ENCODE measurements around the gene RBM44.
"Not testable (repeated sequence)": the region's sequence is repeated elsewhere in the genome, so short reads cannot be mapped to it uniquely, and the experiment has no call there.

The RBM44 gene

DNA sequence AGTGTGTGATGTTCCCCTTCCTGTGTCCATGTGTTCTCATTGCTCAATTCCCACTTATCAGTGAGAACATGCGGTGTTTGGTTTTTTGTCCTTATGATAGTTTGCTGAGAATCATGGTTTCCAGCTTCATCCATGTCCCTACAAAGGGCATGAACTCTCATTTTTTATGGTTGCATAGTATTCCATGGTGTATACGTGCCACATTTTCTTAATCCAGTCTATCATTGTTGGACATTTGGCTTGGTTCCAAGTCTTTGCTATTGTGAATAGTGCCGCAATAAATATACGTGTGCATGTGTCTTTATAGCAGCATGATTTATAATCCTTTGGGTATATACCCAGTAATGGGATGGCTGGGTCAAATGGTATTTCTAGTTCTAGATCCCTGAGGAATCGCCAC is 14.9 kb upstream of the RBM44 start:
- not testable (repeated sequence) for DNase-seq

DNA sequence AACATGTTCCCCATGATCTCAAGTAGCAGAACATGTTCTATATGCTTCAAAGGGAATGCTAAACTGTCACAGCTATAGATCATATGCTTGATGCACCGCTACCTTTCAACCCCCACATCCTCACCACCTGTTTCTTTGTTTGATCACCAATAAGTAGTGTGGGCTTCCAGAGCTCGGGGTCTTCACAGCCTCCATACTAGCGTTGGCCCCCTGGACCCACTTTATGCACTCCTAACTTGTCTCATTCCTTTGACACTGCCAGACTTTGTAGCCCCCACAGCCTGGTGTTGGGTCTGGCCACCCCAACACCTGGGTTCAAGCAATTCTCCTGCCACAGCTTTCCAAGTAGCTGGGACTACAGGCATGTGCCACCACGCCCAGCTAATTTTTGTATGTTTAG is 11.6 kb upstream of the RBM44 start:
- no peak for DNase-seq

GRCh38 chr2:237790353-237790752 is 8.2 kb upstream of the RBM44 start:
- no peak for DNase-seq

DNA sequence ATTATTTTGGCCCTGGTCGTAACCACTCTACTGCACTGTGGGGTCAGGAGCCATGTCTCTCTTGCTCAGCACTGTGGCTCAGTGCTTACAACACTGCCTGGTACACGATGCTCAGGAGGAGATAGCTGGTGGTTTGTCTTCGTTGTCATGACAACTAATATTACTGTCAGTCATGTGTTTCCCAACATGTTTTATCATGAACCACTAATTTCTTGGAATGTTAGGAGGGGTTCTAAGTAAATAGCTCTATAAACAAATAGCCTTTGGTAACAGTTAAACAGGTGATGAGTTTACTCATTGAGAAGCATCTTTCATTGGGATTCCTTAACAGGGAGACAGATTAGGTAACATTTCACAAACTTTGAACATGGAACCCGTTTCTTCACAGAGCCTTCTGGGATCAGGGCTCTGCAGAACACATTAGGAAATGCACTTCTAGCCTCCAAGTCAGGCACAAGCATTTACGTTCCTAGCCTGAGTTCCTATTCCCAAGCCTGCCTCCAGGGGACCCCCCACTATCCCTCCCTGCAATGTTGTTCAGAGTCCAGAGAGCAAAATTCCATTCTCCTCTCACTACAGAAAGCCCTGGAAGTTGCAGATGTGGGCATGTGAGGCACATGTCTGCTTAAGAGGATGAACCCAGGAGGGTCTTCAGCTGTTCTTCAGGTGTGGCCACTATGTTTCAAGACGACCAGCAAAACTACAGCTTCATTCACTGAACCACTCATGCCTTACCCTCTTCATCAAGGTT is 6.4 kb upstream of the RBM44 start:
- no peak for DNase-seq

DNA sequence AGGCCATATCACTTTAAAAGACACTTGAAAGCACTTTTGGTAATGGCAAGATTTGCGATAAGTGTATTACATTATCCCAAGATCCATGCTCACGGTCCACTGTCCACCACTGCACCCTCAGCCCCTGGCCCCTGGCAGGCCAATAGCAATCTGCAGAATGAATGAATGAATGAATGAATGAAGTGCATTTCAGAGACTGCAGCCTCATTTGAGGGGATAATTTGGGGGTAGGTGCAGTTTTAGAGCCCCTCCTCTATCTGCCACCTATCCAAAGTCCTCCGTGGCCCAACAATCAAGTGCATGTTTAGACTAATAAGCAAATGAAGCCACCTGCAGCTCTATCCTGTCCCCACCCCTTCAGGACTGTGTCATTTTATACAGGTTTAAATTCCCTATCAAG is 1.3 kb upstream of the RBM44 start:
- no peak for DNase-seq

DNA sequence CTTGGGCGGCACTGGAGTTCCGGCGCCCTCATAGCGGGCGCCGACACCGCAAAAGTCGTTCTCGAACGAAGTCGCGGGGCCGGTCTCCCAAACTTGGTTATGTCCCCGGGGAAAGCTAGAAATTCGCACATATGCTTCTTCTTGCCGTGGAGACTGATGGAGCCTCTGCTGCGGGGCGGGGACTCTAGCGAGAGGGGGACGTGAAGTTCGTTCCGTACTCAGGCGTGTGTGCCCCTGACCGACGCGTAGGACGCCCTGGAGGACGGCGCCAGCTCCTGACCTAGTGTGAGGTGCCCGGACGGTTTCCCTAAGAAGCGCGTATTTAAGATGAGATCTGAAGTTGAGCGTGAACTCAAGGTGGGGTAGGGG is 465 bp downstream of the RBM44 start:
- no peak for DNase-seq

DNA sequence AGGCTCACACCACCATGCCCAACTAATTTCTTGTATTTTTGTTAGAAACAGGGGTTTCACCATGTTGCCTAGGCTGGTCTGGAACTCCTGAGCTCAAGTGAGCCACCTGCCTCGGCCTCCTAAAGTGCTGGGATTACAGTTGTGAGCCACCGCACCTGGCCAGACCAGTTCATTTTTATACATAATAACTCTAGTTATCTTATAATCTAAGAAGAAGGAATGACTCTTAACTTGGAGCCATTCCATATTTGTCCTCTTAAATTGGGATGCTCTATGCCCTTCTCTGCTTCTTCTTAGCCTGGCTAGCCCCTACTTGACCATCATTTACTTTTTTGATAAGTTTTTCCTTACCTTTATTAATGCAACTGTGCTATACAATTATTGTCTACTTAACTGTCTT is 2.9 kb downstream of the RBM44 start:
- DNase-seq, result no peak

DNA sequence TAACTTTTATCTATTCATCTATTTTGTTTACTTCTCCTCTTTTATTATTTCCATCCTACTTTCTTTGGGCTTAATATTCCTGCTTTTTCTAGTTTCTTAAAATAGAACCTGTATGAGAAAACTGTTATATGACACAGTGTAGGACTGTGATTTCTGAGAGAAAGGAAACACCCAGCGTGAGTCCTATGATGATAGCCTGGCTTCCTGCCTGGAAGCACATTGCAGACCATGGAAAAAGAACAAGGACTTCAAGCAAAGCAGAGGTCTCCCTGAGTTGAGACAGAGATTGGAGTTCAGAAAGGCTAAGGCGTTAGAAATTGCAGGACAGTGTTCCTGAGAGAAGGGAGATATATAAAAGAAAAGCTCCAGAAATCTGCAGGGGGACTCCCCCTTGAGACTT is 7.8 kb downstream of the RBM44 start:
- no peak for DNase-seq

- DNase-seq, result no peak
Measured at GRCh38 chr2:237815637-237816036, 17.1 kb downstream of the RBM44 start.

- DNase-seq, result no peak
Measured at GRCh38 chr2:237816531-237816930, 18.0 kb downstream of the RBM44 start.

DNA sequence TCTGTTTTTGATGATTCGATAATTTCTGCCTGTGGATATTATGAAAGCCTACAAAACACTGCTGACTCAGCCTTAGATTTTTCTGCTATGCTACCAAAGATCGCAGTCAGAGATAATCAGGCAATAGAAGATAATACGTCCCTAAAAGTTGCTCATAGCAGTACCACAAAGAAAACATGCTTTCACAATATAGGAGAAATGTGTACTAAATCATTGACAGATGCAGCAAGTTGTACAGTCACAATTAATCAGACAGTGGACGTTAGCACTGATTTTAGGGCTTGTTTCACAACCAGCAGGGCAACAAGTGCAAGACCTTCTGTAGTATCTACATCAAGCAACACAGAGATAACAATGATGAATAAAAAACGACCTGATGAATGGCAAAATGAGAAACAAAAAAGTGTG is 19.5 kb downstream of the RBM44 start:
- no peak for DNase-seq

DNA sequence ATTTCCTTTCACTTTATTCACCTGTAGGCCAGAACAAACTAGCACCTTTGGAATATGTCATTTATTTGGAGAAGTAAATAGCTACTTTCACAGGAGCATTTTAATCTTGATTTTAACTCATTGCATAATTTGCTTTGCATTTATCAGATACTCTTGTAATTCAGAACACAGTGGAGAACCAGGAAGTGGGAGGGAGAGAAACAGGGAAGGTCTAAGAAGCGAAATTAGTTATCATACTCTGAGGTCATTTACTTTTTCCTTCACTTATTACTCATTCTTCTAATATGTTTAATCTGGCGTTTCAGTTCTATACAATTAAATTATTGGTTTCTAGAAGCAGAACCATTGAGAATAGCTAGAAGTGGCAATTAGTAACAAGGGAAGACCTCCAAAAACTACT is 20.7 kb downstream of the RBM44 start:
- no peak for DNase-seq

DNA sequence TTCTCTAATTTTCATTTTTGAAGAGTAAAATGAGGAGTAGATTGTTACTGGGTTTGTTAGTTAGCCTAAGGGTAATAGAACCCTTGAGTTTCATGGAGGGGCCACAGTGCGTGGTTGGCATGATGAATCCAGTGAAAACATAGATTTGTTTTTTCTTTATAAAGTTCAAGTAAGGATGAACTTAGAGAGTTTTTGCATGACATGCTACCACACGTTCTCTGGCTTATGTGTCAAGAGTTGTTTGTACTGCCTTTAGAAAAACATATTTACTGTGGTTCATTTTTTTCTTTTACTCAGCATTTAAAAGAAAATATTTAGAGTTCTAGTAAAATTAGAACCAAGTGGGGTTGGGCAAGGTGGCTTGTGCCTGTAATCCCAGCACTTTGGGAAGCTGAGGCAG is 21.8 kb downstream of the RBM44 start:
- no peak for DNase-seq

- DNase-seq, result no peak
Measured at GRCh38 chr2:237823544-237823943, 25.0 kb downstream of the RBM44 start.

GRCh38 chr2:237824085-237824484 is 25.5 kb downstream of the RBM44 start:
- no peak for DNase-seq

- no peak for DNase-seq
Measured at GRCh38 chr2:237827421-237827987, 28.9 kb downstream of the RBM44 start.

DNA sequence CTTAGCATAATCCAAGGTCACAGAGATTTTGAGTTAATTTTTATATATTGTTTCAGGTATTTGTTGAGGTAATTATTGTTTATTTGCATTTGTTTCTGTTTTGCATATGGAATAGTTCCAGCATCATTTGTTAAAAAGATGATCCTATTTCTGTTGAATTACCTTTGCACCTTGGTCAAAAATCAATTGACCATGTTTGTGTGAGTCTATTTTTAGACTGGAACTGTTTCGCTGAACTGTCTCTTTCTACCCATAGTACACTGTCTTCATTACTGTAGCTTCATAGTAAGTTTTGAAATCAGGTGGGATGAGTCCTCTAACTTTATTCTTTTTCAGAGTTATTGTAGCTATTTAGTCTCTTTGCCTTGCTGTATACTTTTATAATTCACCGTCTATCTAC is 31.9 kb downstream of the RBM44 start:
- DNase-seq, result no peak

DNA sequence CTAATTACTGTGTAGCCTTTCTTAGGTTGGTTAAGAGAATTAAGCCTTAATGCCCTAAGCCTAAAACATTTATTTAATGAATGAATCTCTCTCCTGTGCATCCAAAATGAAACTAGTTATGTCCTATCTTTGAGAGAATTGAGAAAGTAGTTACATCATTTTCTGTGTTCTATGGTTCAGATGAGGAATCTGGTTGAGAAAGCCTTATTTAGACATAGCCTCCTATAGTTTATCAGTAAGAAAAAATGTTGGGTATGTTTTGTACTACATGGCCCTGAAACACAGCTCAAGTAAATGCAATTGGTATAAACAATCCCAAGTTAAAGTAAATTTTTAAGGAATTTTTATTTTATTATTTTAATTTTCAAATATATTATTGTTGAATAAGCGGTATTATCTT is 35.0 kb downstream of the RBM44 start:
- no peak for DNase-seq

- DNase-seq, result no peak
Measured at GRCh38 chr2:237835372-237835771, 36.8 kb downstream of the RBM44 start.

GRCh38 chr2:237841051-237841450 is 42.5 kb downstream of the RBM44 start:
- no peak for DNase-seq

GRCh38 chr2:237848940-237849339 is 50.4 kb downstream of the RBM44 start:
- not testable (repeated sequence) for DNase-seq

DNA sequence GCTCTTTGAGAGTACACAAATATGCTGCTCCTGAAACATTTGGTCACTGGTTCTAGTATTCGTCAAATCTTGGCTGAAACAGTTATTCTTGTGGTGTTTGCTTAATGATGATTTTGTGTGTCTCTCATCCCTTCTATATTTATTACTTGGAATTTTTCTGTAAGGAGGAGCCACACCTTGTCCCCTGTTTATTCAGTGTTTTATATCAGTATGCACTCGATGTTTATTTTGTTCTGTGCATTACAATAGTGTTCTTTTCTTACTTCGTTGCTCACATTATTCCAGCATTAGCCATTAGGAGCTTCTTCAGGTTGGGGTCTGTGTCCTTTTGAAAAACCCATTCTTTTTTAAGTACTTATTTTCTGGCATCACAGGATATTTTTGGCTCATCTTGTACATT is 55.7 kb downstream of the RBM44 start:
- DNase-seq, result no peak

DNA sequence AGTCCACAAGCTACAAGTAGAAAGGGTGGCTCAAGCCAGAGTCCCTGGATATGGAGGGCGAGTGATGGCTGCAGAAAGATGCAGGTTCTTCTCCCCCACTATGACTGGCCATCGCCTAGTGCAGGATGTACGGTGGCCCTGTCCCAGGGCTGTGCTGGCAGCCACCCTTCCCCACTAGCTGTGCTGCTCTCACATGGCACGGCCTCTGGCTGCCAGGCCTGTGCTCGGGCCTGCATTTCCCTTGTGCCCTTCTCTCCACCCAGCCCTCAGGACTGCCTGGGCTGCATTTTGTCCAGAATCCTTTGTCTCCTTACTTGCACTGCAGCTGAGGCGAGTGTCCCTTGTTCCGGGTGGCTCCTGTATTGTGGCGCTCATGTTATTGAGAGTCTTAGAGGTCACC is 59.2 kb downstream of the RBM44 start:
- no peak for DNase-seq

DNA sequence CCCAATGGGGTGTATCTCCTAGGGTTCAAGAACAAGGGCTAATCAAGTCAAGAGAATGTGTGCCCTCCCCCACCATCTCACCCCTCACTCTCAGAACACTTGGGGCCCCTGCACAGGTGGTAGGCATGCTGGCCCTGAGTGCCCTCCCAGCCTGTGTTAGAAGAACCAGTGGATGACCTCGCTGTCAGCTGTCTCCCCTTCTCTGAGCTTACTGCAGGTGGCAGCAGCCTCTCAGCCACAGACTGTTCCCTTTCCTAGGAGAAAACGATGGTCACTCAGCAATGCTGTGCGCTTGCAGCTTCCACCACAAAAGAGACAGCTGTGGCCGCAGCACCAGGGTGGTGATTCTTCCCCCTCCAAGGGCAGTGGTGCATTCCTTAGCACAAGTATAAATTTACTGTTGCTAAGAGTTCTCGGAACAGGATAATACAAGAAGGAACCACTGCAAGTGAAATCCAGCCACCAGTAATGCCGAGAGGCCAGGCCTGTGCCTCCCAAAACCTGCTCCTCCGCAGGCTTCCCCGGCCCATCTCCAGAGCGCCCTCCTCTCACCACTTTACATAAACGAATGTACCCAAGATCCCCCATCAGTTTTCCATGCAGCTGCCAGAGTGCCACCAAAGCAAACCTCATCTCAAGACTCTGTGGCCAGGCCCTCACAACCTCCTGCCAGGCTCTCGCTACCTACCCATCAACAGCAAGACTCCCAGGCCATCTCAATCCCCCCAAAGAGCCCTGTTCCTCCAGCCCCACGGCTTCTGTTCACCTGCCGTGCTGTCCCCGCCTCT is 59.9 kb downstream of the RBM44 start:
- DNase-seq, result peak; percentile 51

All from CD4-positive, alpha-beta T cell treated with Interferon gamma for 1 hour (primary cell).